MV-4-11 (cell line): ENCODE measurements around the gene HLA-DQA2.
"Not testable (repeated sequence)": the region's sequence is repeated elsewhere in the genome, so short reads cannot be mapped to it uniquely, and the experiment has no call there.

ENCODE experiments used
- DNase-seq: peaks from one replicate; lab custom pipeline; 2025; lab: John Stamatoyannopoulos, UW

Gene HLA-DQA2

DNA sequence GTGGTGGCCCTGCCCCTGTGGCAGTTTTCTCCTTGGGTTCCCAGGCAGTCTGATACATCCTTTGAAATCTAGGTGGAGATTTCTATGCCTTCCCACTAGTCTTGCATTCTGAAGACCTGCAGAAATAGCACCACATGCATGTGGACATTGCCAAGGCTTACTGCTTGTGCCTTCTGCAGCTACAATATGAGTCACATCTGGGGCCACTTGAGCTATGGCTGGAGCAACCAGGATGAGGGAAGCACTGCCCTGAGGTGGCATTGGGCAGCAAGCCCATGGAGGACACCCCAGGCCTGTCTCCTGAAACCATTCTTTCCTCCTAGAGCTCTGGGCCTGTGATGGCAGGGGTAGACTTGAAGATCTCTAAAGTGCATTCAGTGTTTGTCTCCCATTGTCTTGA is 37.8 kb downstream of the HLA-DQA2 start:
- peak; percentile 11 for DNase-seq

DNA sequence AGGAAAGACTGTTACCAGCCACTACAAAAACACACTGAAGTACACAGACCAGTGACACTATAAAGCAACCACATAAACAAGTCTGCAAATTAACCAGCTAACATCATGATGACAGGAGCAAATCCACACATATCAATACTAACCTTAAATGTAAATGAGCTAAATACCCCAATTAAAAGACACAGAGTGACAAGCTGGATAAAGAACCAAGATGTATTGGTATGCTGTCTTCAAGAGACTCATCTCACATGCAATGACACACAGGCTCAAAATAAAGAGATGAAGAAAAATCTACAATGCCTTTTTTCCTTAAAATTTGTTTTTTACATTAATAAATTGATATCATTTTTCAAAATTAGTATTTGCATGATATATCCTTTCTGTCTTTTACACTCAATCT is 41.7 kb downstream of the HLA-DQA2 start:
- not testable (repeated sequence) for DNase-seq

DNA sequence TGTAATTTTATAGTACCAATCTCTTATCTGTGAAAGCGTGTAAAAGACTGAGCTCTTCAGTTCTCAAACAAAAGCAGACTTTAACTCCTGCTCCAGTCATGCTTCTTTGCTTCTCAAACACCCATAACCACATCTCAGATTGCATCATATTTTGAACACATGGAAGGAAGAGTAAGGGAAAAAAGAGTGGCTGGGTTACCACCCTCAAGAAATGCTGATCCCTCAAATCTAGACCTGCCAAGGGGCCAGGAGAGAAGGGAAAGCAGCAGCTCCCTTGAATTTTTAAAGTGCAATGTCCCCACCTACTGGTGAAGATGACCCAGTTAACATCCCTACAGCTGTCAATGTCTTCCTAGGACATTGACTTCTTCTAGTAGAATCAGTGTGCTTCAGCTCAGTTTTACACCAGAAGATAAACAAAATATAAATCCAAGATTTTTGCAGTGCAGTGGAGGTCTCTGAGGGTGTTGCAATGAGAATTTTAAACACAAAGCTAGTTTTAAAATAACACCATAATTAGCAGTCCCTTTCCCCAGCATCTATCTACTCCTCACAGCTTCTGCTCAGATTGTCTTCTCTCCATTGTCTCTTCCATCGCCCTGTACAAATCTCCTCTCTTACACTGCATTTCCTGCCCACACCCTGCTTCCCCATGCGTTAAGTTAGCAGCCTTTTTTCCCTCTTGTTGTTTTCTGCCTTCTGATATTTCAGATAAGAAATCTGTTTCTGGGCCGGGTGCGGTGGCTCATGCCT is 44.8 kb downstream of the HLA-DQA2 start:
- peak; percentile 91 for DNase-seq

DNA sequence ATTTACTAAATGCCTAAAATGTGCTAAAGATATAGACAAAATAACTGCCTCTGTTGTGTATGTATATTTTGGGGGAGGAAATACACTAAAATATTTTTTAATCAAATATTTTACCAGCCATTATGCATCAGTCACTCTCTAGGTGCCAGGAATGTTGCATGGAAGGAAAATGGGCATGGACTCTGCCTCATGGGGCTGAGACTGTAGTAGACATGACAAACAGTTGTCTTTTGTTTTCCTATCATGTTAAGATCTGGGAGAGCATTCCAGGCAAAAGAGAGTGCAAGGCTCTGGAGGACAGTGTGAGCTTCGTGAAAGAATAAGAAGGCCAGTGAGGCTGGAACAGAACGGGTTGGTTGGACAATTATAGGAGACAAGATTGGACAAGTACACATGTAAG is 49.1 kb downstream of the HLA-DQA2 start:
- no peak for DNase-seq

DNA sequence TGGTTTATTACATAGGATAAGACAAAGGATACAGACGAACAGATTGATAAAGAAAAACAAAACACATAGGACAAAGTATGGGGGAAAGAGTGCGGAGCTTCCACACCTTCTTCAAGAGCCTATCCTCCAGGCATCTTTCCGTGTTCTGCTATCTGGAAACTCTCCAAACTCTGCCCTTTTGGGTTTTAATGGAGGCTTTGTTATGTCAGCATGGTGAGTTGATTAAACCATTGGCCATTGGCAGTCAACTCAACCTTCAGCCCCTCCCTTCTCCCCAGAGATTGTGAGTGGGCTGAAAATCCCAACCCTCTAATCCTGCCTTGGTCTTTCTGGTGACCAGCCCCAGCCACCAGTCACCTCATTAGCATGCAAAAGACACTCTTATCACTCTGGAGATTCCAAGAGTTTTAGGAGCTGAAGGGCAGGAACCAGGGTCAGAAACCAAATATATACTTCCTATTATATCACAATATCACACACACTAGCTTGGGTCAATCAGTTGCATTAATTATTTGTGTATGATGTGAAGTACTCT is 51.8 kb downstream of the HLA-DQA2 start:
- DNase-seq = no peak

DNA sequence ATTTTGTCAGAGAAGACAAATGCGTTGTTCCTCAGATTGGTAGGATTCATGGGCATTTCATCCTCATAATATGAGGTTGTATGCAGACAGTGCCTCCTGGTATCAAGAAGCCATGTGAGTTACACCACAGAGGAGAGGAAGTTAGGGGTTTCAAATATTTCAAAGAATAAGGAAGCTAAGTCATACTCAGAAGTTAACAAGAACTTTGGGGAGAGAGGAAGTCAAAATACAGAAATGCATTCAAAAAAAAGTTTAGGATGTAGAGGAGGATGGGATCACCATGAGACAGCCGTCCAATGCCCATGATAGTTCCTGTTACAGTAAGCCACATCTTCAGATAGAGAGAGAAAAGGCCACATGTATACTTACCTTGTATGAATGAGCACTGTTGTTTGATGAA is 53.3 kb downstream of the HLA-DQA2 start:
- peak; percentile 95 for DNase-seq
